RPMI7951 (cell line): ENCODE measurements around the gene RBMS1. TPM values are rescaled to one million over a fixed set of nuclear protein-coding genes. Genes with fewer than 3 reads are reported as not detected.
"Not testable (repeated sequence)": the region's sequence is repeated elsewhere in the genome, so short reads cannot be mapped to it uniquely, and the experiment has no call there.

Experiments
- DNase-seq: peaks from one replicate; pipeline ENCODE4 v3.0.0-alpha.2; 2012; ENCODE audit warnings: low read depth
- total RNA-seq: library from RNA; depleted of rRNA; stranded (reverse); fragments of >200 nt; shearing (Covaris generic); gene quantifications from 2 replicates; pipeline ENCODE4 v1.2.3, GENCODE V29; 2014

The RBMS1 gene
- total RNA-seq, 1 experiment from 2014 or later: 82.7 TPM

- DNase-seq: no peak
Observed at GRCh38 chr2:160384791-160385190, 108.8 kb downstream of the RBMS1 start.

- DNase-seq: no peak
Observed at GRCh38 chr2:160381425-160381951, 112.1 kb downstream of the RBMS1 start.

- no peak for DNase-seq
Observed at GRCh38 chr2:160380611-160381010, 113.0 kb downstream of the RBMS1 start.

GRCh38 chr2:160380000-160380570 lies 113.5 kb downstream of the RBMS1 start:
- DNase-seq: no peak

GRCh38 chr2:160379399-160379798 lies 114.2 kb downstream of the RBMS1 start:
- peak; percentile 50 for DNase-seq

GRCh38 chr2:160377204-160377995 lies 116.2 kb downstream of the RBMS1 start:
- no peak for DNase-seq

- DNase-seq: no peak
Observed at GRCh38 chr2:160376576-160376975, 117.0 kb downstream of the RBMS1 start.

- no peak for DNase-seq
Observed at GRCh38 chr2:160375802-160376469, 117.7 kb downstream of the RBMS1 start.

- peak; percentile 69 for DNase-seq
Observed at GRCh38 chr2:160375037-160375436, 118.6 kb downstream of the RBMS1 start.

GRCh38 chr2:160373666-160374065 lies 119.9 kb downstream of the RBMS1 start:
- DNase-seq: no peak

- no peak for DNase-seq
Observed at GRCh38 chr2:160373263-160373662, 120.3 kb downstream of the RBMS1 start.

- peak; percentile 69 for DNase-seq
Observed at GRCh38 chr2:160372585-160372984, 121.0 kb downstream of the RBMS1 start.

- DNase-seq: no peak
Observed at GRCh38 chr2:160372010-160372356, 121.6 kb downstream of the RBMS1 start.

GRCh38 chr2:160371251-160372009 lies 122.2 kb downstream of the RBMS1 start:
- no peak for DNase-seq

GRCh38 chr2:160368988-160369930 lies 124.3 kb downstream of the RBMS1 start:
- DNase-seq: no peak

GRCh38 chr2:160367887-160368286 lies 125.7 kb downstream of the RBMS1 start:
- DNase-seq: peak; percentile 99

- not testable (repeated sequence) for DNase-seq
Observed at GRCh38 chr2:160367139-160367538, 126.5 kb downstream of the RBMS1 start.

GRCh38 chr2:160366474-160366873 lies 127.1 kb downstream of the RBMS1 start:
- no peak for DNase-seq

GRCh38 chr2:160365716-160366367 lies 127.8 kb downstream of the RBMS1 start:
- DNase-seq: no peak

GRCh38 chr2:160364364-160364763 lies 129.2 kb downstream of the RBMS1 start:
- DNase-seq: no peak
